ENCODE data around the gene PSD4. TPM values are rescaled to one million over a fixed set of nuclear protein-coding genes. Genes with fewer than 3 reads are reported as not detected.
A peak's percentile ranks its signal among the peaks of the same experiment; 100 is the strongest.

Gene PSD4
- total RNA-seq, 1 experiment from 2014 or later = 1.5 TPM

DNA sequence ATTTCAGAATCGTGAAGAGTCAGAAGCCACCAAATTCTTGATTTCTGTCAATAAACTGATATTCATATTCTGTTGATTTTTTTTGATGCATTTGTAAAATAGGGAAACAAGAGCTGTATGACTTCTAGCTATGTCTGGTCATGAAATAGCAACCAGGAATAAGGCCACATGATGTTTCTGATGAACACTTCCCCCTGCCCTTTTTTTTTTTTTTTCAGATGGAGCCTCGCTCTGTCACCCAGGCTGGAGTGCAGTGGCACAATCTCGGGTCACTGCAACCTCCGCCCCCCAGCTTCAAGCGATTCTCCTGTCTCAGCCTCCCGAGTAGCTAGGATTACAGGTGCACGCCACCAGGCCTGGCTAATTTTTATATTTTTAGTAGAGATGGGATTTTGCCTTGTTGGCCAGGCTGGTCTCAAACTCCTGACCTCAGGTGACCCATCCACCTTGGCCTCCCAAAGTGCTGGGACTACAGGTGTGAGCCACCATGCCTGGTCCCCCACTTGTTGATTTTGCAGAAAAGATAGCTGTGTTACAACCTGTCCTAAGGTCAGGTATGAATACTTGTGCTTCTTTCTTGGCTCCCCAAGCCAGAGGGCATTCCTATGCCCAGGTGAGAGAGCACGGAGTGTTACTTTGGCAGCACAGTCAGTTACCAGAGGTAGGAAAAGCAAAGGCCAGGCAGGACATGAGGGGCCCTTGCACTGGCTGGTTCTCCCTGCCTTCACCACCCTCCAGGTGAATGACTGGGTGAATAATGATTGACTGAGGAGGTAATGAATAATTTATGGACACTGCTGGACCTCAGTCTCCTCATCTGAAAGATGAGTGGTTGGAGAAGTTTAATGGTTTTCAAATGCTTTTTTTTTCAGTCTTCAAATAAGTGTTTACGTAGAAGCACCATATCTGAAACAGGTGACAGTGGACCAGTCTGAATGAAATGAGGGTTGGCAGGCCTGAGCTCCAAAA lies 65.4 kb downstream of the PSD4 start:
- DNase-seq (ENCODE audit: low spot score) = no peak

GRCh38 chr2:113240150-113240914 lies 66.6 kb downstream of the PSD4 start:
- DNase-seq (ENCODE audit: low spot score) = peak; percentile 84

- peak; percentile 98 for DNase-seq (ENCODE audit: low spot score)
Observed at GRCh38 chr2:113240915-113241911, 67.4 kb downstream of the PSD4 start.

DNA sequence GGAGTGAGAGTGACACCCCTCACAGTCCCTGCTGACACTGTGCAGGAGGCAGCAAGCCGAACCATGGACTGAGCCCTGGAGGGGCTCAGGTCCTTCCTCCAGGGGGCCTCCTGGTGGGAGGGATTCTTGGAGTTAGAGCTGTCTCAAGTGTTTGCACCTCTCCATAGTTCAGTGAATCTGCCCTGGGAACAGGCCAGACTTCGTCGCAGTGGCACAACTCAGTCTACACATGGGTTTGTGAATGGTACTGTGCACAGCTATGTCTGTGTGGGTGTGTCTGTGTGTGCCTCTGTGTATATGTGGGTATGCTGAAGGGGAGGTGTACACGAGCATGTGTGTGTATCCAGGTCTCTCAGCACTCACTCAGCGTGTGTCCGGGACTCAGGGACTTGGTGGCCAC lies 68.6 kb downstream of the PSD4 start:
- DNase-seq (ENCODE audit: low spot score) = no peak

DNA sequence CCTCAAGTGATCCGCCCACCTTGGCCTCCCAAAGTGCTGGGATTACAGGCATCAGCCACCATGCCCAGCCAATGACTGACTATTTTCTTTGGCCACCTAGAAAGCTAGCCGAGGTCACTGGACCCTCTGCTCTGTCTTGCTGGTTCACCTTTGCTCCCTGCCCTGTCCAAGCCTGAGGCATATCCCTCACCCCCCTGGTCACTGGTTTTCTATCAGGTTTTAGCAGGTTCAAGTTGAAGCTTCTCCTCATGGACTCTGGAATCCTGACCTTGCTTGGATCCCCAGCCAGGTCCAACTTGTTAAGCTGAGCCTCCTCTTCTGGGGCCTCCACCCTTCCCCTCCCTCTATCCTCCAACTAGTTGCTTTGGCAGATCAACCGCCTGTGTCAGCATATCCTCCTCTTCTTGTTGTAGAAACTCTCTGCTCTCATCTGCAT lies 71.5 kb downstream of the PSD4 start:
- no peak for DNase-seq (ENCODE audit: low spot score)

DNA sequence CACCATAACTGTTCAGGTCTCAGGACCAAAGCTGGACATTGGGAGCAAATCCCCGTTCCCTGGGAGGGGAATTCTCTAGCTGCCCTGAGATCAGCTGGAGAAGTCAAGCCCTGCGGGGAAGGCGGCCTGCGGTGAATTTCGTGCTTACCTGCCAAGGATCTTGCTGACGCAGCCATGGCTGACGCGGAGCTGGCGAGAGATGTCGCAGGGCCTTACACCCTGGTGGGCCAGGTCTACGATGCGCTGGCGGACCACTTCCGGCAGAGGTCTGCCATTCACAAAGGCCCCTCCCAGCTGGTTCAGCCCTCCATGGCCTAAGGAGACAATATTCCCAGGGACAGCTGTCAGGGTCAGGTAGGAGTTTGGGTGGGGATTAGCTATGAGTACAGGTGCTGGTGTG lies 72.8 kb downstream of the PSD4 start:
- no peak for DNase-seq (ENCODE audit: low spot score)

DNA sequence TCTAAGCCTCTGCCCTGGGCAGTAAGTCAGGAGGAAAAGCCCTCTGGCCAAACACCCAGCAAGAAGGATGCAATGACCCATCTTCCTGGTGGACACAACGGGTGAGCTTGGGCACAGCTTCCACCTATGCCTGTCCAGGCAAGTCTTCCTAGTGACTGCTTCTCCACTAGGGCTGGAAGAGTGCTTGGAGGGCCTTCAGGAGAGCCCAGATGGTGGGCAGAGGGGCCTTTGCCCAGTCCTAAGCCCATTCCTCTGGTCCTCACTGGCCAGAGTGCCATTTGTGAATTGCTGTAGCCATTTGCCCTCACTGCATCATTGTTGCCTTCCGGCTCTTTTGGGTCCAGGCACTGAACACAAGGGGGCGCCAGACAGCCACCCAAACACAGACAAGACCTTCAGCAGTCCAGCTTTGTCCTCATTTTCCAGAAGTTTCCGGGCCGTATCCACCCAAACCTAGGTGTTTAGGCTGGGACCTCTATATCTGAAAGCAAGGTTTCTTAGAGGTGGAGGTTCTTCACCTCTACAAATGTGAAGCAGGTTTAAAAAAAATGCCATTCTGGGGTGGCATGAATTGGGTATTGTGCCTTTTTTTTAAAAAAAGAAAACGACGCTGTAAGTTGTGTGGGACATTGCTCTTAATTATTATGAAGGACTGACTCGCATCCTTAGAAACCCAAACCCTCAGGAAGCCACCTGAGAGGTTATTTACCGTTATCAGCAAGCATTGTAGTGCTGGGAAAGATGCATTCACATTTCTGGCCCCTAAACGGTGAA lies 75.4 kb downstream of the PSD4 start:
- peak; percentile 74 for DNase-seq (ENCODE audit: low spot score)

DNA sequence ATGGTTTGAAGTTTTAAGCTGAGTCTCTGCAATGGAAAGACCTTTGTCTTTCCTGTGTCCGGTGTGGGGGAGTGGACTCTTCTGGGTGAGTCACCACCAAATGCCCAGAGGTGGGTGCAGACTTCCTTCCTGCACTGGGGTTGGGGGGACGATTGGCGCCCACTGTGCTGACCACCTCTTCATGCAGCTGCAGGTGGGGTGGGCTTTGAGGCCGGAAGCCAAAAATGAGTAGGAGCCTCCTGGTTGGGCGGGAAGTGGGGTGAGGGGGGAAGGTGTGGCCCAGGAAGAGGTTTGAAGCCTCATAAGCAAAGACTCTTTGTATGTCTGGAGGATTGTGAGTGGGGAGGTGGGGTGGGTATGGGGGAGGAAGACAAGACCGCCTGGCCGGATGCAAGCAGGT lies 77.3 kb downstream of the PSD4 start:
- DNase-seq (ENCODE audit: low spot score) = no peak

DNA sequence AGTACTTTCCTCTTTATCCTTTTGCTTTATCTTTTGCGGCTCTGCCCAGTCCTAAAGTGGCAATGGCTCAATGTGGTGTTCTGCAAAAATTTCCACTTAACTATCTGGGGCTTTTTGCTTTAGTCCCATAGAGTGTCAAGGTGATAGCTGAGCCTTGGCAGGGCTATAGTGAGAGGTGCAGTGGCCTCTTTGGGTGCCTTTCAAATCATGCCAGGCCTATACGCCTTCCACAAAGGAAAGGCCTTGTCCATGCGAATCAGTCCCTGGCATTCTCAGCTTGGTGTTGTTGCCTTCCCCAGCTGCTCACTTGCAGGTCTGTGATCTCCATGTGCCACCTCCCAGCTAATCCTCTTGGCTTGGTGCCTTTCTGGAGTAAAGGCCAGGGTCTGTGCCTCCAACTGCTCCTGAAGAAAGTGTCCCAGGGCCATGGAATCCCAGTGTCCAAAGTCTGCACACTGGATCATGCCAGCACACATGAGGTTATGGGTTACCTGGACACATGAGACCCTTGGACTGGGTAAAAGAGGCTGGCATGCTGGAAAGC lies 78.3 kb downstream of the PSD4 start:
- DNase-seq (ENCODE audit: low spot score) = no peak

- DNase-seq (ENCODE audit: low spot score) = no peak
Observed at GRCh38 chr2:113253453-113253852, 79.7 kb downstream of the PSD4 start.

- no peak for DNase-seq (ENCODE audit: low spot score)
Observed at GRCh38 chr2:113255140-113256070, 81.6 kb downstream of the PSD4 start.

DNA sequence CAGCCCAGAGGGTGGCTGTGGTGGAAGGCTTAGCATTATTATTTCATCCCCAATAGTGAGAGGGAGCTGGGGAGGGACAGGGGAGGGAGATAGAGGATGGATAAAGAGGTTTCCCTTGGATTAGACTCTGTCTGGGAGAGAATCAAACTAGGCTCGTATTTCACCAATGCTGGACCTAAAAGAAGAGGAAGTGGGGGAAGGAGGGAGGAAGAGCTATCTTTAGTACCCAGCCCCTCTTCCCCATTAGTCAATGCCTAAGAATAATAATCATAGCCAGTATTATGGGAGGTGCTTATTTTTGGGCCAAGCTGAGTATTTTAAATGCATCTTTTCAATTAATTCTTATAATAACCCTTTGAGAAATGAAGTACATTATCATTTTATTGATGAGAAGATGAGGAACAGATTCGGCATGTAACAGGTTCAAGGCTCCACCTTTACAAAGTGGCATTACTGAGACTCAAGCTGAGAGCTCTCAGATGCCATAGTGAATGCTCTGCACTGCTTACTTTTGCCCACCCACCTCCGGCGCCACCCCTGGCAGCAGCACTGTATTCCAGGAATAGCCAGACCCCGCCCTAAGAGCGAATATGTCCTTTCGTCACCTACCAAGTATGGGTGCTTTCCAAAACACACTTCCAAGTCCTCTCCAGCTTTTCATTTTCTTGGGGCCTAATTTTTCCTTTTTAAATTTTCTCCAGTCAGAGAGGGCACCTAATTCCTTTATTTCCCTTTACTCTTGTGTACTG lies 83.9 kb downstream of the PSD4 start:
- no peak for DNase-seq (ENCODE audit: low spot score)

- DNase-seq (ENCODE audit: low spot score) = no peak
Observed at GRCh38 chr2:113258471-113259147, 84.8 kb downstream of the PSD4 start.

Other genes starting within 250 kb of the PSD4 start
- not detected in 2 replicates for gene IL36G, start 196.0 kb upstream of the PSD4 start, total RNA-seq (2014; rRNA removed; shearing (Covaris generic))
- gene IL36A, start 168.5 kb upstream of the PSD4 start, total RNA-seq (2014; rRNA removed; shearing (Covaris generic)) = not detected in 2 replicates
- gene IL36B, start 121.1 kb upstream of the PSD4 start, total RNA-seq (2014; rRNA removed; shearing (Covaris generic)) = not detected in 2 replicates
- not detected in 2 replicates for gene IL36RN, start 114.8 kb upstream of the PSD4 start, total RNA-seq (2014; rRNA removed; shearing (Covaris generic))
- gene IL1F10, start 106.0 kb upstream of the PSD4 start, total RNA-seq (2014; rRNA removed; shearing (Covaris generic)) = not detected in 2 replicates
- 0.17 TPM in 1 of 2 replicates, not detected in the other for gene IL1RN, start 46.4 kb upstream of the PSD4 start, total RNA-seq (2014; rRNA removed; shearing (Covaris generic))
- gene PAX8, start 105.0 kb downstream of the PSD4 start, total RNA-seq (2014; rRNA removed; shearing (Covaris generic)) = 0.08 TPM in 1 of 2 replicates, not detected in the other